Esophagus muscularis mucosa (tissue), 4 donors: Measurements from ENCODE around the gene CTF1.

Experiments used
- CTCF ChIP-seq, 3 experiments: fragments of 200-600 bp in 2 of 3; fragments of 450-650 bp in 1 of 3; sonication (generic) in 2 of 3; IDR thresholded peaks; one replicate each; pipeline ENCODE4 v1.5.1; 2017 to 2019; ENCODE audit warnings: antibody characterized with exemption in 3 of 3, mild to moderate bottlenecking in 2 of 3, moderate library complexity in 1 of 3
- EP300 ChIP-seq: sonication (generic); formaldehyde crosslinking; IDR thresholded peaks from one replicate; pipeline ENCODE4 v1.6.1; 2017; ENCODE audit warnings: antibody characterized with exemption
- POLR2A ChIP-seq: fragments of 450-650 bp; IDR thresholded peaks from one replicate; pipeline ENCODE4 v1.6.1; 2017; ENCODE audit warnings: antibody characterized with exemption, moderate library complexity, mild to moderate bottlenecking, low read depth

GRCh38 chr16:30900588-30900987, 4.2 kb downstream of the CTF1 start:
- TF ChIP-seq CTCF (IDR thresholded peaks at IDR 0.05) (no peak), EP300 (no peak), POLR2A (no peak)
